ENCODE measurements around the gene C16orf82.

C16orf82 gene

GRCh38 chr16:27111486-27111885, 44.8 kb downstream of the C16orf82 start:
- DNase-seq (ENCODE audit: low read depth), result no peak

GRCh38 chr16:27112093-27112811, 45.5 kb downstream of the C16orf82 start:
- H3K4me3 ChIP-seq (ENCODE audit: low read length), result no peak overlapping the region
- no peak for DNase-seq (ENCODE audit: low read depth)
- no peak for TF ChIP-seq CTCF (conservative IDR thresholded peaks at IDR 0.05; ENCODE audit: low read depth, low read length)

More at GRCh38 chr16:27111486-27111885, 44.8 kb downstream of the C16orf82 start:
- no peak overlapping the region for H3K4me3 ChIP-seq (ENCODE audit: low read length)
- no peak for TF ChIP-seq CTCF (conservative IDR thresholded peaks at IDR 0.05; ENCODE audit: low read depth, low read length)

GRCh38 chr16:27113341-27113841, 46.7 kb downstream of the C16orf82 start:
- DNase-seq (ENCODE audit: low read depth), result no peak
- no peak for TF ChIP-seq CTCF (conservative IDR thresholded peaks at IDR 0.05; ENCODE audit: low read depth, low read length)
- H3K4me3 ChIP-seq (ENCODE audit: low read length), result no peak overlapping the region

GRCh38 chr16:27114006-27114405, 47.3 kb downstream of the C16orf82 start:
- TF ChIP-seq CTCF (conservative IDR thresholded peaks at IDR 0.05; ENCODE audit: low read depth, low read length), result no peak

GRCh38 chr16:27118526-27118925, 51.8 kb downstream of the C16orf82 start:
- no peak for TF ChIP-seq CTCF (conservative IDR thresholded peaks at IDR 0.05; ENCODE audit: low read depth, low read length)
- no peak for DNase-seq (ENCODE audit: low read depth)

More at GRCh38 chr16:27114006-27114405, 47.3 kb downstream of the C16orf82 start:
- DNase-seq (ENCODE audit: low read depth), result no peak
- H3K4me3 ChIP-seq (ENCODE audit: low read length), result no peak overlapping the region

More at GRCh38 chr16:27118526-27118925, 51.8 kb downstream of the C16orf82 start:
- H3K4me3 ChIP-seq (ENCODE audit: low read length), result no peak overlapping the region
